Midbrain (tissue), 1 donor: ENCODE data around the gene CDK14.
A peak's percentile ranks its signal among the peaks of the same experiment; 100 is the strongest.

Source experiments
- DNase-seq: peaks from one replicate; lab custom pipeline; 2025; lab: John Stamatoyannopoulos, UW

Gene CDK14

DNA sequence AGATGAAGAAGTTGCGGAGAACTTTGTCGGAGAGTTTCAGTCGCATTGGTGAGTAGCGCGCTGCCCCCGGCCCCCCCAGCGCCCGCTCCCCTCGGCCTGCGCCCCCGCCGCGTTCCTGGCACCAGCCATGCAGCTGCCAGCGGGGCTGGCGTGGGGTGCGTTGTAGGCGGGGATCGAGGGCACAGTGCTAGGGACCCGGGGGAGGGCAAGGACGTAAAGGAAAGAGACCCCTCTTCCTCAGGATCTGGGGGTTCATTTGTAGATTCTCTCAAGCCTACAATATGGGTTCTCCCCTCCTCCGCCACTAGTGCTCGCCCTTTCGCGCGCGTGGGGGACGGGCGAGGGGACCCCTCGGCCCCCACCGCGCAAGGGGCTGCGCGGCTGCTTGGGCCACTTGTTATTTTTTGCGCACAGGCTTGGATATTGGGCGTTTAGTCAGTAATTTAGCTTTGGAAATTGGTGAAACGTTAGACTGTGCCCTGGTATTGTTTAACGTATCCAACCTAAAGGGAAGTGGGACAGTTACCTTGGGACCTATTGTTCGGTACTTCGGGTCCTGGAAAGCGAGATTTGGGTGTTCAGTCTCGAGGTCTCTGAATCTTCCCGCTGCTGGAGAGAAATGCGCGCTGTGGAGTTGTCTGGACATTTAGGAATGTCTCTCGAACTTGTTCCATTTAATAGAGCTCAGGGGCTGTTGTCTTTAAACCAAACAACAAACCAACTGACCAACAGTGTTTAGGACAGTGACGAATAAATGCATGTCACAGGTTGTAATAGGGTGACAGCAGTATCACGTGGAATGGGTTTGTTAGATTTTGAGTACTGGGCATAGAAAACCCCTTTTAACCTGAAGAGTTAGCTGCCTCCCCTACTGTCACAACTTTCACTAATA lies 796 bp downstream of the CDK14 start:
- DNase-seq: peak; percentile 28

DNA sequence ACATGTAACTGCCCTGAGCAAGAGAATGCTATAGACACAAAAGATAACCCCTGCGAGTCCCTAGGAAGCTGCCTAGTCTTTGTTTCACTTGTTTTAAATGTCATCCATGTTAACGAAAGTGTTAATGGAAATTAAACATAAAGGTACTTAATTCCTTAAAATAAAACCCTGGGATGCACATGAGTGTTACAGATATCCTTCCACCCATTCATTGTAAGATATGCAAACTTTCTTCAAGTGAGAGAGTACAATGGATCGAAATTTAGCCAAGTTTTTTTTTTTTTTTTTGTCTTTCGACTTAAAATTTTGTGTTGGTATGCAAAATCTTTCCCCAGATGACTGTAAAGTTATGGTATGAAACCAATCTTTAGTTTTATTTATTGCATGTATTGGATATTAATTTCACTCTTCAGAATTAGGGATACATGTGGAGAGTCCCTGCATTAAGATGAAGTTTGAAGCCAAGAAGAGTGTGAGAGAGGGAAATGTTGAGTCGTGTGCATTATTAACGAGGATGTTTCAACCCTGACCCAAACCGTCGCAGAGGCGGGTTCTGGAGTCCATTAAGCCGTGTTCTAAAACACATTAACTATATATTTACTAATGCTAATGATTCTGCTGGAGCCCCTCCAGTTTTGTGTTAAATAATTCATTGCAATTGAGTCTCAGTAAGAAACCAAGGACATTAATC lies 1.6 kb downstream of the CDK14 start:
- DNase-seq: no peak

DNA sequence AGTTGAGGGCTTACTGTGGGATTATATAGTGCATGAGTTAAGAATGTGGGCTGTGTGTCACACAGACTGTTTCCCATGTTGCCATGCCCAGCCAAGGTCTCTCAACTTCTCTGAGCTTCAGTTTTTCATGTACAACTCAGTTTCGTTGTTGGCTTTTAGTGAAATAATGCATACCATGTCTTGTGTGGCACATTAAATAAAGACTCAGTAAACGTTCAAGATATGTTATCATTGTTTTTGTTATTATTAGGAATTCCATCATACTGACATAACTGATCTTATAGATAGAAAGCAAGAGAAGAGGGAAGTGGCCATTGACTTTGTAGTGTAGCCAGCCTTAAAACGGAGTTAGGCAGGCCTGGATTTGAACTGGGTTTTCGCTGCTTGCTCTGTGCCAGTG lies 2.9 kb downstream of the CDK14 start:
- no peak for DNase-seq

- DNase-seq: no peak
Observed at GRCh38 chr7:90599892-90600555, 3.9 kb downstream of the CDK14 start.

GRCh38 chr7:90602303-90602702 lies 6.2 kb downstream of the CDK14 start:
- DNase-seq: no peak

DNA sequence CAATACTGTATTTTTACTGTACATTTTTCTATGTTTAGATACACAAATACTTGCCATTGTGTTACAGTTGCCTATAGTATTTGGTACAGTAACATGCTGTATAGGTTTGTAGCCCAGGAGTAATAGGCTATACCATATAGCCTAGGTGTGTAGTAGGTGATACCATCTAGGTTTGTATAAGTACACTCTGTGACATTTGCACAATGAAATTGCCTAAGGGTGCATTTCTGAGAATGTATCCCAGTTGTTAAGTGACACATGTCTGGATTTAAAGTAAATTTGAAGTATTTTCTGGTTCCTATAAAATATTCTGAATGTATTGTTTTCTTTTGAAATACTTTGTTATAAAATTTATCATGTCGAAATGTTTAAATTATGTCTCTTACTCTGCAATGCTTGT lies 7.2 kb downstream of the CDK14 start:
- no peak for DNase-seq

DNA sequence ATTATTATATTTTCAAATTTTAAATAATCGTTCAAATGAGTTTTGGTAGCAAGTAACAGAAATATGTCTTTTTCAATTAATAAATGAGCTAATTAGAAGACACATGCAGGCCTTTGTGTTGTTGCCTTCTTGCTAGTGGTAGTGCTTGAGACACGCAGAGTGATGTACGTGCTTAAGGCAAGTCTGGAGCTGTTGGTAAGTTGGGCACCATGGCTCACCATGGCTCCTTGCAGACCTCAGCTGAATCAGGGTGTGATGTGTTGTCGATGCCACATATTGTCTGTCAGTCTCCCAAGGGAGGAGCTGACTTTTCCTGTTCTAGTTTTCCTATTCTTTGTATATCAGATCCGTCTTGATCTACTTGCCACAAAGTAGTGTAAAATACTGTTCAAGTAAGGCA lies 8.3 kb downstream of the CDK14 start:
- DNase-seq: no peak

GRCh38 chr7:90605055-90605454 lies 8.9 kb downstream of the CDK14 start:
- DNase-seq: no peak

- no peak for DNase-seq
Observed at GRCh38 chr7:90607196-90607595, 11.1 kb downstream of the CDK14 start.

DNA sequence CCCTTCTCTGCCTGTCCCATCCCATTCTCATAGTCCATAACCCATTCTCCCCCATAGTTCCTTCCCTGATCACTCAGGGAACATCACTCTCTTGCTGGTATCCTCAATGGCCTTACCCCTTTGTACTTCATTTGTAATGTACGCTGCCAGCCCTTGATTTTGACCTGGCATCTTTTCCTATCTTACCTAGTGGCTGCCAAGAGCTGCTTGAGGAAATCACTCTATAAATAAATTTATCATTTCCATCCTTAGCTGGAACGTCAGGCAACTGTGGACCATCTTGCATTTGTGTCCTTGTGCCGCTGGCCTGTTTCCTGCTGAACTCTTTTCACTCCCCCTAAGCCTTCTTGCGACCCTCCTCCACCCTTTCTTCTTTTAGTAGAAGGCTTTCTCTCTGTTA lies 14.0 kb downstream of the CDK14 start:
- DNase-seq: no peak

DNA sequence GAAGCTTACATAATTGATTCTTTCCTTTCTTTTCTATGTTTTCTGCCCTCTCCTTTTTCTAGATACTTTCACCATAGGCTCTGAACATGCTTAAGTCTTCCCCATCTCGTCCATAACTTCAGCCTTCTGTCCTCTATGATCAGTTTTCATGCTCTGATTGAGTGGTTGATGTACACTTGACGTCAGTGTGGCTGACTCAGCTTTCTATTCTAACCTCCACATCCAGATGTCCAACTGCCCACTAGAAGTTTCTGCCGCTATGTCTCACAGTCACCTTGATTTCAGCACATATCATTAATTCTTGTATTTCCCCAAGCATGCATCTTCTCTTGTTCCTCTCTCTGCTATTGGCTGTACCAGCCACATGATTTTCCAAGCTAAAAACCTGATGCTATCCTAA lies 15.0 kb downstream of the CDK14 start:
- DNase-seq: no peak

DNA sequence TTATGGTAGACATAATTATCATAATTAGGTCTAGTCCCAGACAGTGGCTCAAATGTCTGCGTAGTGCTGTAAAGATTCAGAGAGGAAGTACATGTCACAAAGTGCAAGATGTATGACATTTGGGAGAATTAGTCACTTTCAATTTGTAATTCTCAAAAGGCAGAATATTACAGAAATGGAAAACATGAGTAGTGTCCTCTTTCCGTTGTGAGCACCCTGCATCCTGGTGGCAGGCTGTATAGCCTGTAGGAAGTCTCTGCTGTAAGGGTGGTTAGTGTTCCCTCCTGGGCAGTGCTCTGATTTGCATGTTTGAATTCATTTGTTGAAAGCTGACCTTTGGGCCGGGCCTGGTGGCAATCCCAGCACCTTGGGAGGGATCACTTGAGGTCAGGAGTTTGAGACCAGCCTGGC lies 17.0 kb downstream of the CDK14 start:
- DNase-seq: no peak

GRCh38 chr7:90617442-90617841 lies 21.3 kb downstream of the CDK14 start:
- DNase-seq: no peak

DNA sequence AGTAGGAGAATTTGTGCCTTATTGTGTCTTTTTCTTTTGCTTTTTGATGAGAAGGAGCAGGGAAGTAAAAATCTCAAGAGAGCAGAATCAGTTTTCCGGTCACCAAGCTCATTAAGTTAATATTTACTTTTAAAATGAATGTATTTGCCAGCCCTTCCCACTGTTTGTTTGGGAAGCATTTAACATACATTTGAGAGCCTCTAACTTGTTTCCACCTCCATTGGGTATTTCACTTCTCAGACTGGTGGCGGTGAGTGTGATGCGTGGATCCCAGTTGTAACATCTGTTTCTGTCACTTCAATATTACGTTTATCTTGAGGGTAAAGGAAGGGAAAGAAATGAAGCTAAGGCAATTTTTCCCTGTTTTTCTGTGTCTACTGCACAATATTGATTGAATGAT lies 22.8 kb downstream of the CDK14 start:
- no peak for DNase-seq

GRCh38 chr7:90621125-90621746 lies 25.1 kb downstream of the CDK14 start:
- DNase-seq: no peak

DNA sequence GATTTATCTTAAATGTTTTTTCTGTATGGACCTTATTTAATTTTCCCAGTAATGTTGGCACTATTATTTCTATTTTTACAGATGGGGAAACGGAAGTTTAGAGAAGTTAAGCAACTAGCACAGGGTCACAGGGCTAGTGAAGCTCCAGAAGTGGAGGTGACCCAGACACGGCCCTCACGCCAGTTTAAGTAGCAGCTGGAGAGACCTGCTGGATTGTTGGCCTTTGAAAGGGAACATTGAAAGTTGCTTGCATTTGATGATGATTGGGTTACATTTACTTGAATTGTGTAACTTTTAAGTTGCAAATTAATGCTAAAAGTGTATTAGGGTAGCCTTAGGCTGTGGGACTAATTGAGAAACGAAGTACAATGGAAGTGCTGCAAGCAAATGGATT lies 25.6 kb downstream of the CDK14 start:
- no peak for DNase-seq

GRCh38 chr7:90622670-90623069 lies 26.5 kb downstream of the CDK14 start:
- DNase-seq: no peak

DNA sequence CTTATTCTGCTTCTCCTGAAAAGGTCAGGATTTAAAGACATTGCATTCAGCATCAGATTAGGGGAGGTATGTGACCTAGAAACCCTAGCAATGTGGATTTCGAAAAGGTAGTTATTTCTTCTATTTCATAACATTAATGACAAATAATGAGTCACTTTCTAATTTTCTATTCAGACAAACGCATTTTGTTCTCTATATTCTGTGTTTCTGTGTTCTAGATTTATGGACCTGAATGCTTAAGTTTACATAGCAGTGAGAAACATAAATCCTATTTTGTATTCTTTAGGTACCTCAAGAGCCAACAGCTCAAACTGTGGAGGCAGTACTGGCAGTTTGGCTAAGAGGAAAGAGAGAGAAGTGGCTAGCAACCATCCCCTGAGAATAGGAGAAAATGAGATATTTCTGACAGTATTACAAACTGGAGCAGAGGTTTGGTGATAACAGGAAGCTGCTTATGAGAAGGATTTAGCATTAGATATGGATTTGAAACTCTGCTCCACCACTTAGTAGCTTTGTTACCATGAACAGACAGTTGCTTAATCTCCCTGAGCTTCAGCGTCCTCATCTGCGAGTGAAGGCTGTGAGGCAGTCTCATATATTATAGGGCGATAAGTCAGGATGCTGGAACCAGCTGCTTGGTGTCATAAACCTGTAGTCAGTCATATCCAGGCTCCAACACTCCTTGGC lies 28.2 kb downstream of the CDK14 start:
- DNase-seq: peak; percentile 1

DNA sequence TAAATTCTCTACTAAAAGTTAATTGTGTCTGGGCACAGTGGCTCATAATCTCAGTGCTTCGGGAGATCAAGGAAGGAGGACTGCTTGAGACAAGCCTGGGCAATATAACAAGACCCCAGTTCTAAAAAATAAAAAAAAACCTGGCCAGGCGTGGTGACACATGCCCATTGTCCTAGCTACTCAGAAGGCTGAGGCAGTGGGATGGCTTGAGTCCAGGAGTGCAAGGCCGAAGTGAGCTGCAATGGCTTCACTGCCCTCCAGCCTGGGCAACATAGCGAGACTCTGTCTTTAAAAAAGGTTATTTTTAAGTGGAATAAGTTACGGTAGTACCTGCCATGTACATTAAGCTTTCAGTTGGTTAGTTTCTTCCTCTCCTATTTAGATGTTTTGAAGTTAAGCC lies 28.9 kb downstream of the CDK14 start:
- no peak for DNase-seq

DNA sequence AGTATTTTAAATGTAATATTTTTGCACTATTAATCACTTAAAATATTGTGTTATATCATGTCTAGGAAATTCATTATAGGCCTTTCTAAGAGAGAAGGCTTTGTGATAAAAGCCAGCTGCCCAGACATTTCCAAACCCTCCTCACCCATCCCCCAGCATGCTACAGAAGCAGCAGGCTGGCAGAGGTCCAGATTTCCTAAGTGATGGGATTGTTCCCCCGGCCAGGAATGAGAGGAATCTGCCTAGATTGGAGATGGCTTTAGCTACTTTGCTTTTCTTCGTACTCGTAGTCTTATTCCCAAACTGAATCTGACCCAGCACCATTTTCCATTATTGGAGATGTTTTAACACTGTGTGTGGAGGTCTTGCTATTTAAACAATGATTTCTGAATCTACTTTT lies 29.4 kb downstream of the CDK14 start:
- DNase-seq: peak; percentile 7

DNA sequence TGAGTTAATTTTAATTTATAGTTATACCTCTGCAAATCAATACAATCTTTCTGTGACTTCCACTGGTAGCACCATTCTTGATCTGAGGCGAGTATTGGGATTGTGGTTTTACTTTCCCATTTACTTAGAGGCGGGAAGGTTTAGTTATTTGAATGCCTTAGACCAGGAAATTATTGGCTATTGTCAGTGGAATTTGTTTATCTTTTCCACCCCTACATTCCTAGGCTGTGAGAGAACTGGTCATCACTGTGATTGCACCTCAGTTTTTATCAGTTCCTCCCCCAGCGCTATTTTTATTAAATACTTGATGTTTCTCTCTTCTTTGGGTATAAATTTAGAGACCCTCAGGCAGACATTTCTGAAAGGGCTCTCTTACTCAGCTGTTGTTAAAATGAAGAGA lies 29.9 kb downstream of the CDK14 start:
- DNase-seq: no peak
